Ovary (tissue), 3 donors: ENCODE results near the gene PATE4.

Experiments
- POLR2A ChIP-seq: fragments of 450-650 bp; IDR thresholded peaks from one replicate; pipeline ENCODE4 v1.6.1; 2017; ENCODE audit warnings: antibody characterized with exemption, mild to moderate bottlenecking, moderate library complexity
- TF ChIP-seq, protein P1 (sequence below), 3 donors: fragments of 450-650 bp in 2 of 3; fragments of 200-600 bp in 1 of 3; IDR thresholded peaks; one replicate each; pipeline versions ENCODE4 v1.5.1 to v1.8.0; 2016 to 2022; ENCODE audit warnings: antibody characterized with exemption in 3 of 3, mild to moderate bottlenecking in 1 of 3
- donor health status: DM: no; HTN: no; CAD: no.

DNA sequence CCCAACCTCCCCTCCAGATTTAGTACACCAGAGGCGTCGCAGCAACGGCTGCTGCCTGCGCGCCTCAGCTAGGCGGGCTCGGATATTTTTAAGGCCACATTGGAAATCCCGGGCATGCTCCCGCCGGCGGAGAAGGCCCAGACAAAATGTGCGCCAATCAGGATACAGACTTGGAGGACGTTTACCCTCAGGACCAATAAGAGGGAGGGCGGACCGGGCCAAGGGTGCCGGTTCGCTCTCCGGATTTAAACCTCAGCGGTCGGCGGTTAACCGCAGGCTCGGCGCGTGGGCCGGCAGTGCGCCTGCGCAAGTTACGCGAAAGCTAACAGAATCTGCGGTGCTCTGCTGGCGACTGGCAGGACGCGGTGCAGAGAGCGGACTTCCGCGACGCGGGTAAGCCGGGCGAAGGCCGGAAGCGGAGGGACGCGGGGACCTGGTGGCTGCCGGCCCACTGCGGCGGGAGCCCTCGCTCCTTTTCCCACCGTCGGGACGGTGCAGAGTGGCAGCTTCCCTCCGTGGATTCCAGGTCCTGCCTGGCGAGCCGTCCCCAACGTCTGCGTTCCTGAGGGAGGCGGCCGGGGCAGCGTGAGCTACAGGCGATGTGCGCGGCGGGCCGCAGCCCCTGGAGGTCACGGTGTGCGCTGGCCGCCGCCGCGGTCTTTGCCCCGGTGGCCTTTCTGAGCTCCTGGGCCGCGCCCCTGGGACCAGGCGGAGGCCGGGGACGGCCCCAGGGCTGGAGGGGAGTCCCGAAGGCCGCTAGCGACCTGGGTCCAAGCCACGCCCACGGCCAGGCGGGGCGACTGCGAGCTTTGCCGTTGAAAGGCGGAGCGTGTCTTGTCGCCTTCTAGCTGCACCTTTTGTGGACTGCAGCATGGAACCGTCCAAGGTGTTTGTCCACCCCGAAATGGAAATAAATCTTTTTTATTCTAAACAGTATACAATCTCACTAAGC, 54.5 kb downstream of the PATE4 start, which contains the start of gene HYLS1:
- TF ChIP-seq, protein P1, sequence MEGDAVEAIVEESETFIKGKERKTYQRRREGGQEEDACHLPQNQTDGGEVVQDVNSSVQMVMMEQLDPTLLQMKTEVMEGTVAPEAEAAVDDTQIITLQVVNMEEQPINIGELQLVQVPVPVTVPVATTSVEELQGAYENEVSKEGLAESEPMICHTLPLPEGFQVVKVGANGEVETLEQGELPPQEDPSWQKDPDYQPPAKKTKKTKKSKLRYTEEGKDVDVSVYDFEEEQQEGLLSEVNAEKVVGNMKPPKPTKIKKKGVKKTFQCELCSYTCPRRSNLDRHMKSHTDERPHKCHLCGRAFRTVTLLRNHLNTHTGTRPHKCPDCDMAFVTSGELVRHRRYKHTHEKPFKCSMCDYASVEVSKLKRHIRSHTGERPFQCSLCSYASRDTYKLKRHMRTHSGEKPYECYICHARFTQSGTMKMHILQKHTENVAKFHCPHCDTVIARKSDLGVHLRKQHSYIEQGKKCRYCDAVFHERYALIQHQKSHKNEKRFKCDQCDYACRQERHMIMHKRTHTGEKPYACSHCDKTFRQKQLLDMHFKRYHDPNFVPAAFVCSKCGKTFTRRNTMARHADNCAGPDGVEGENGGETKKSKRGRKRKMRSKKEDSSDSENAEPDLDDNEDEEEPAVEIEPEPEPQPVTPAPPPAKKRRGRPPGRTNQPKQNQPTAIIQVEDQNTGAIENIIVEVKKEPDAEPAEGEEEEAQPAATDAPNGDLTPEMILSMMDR (IDR thresholded peaks at IDR 0.05), result peak in 2 of 3 donors; percentile 9 to 36
- TF ChIP-seq POLR2A, result peak; percentile 49
